ENCODE measurements around the gene PRKAR2A.
A peak's percentile ranks its signal among the peaks of the same experiment; 100 is the strongest.

The PRKAR2A gene

DNA sequence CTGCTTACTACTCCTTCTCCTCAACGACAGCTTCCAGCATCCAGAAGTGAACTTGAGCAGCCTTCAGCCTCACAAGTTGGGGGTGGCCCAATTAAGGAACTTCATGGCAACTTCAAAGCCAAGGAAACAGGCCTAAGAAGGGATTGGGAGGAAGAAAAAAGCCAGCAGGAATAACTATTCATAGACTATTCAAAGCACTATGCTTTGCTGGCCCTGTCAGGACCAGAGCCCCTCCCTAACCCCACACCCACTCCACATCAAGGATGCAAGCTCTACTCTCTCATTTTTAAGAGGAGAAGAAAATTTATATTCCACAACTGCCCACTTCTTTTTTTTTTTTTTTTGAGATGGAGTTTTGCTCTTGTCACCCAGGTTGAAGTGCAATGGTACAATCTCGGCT is 10.0 kb upstream of the PRKAR2A start:
- no peak for DNase-seq (ENCODE audit: low read depth in 1 of 2, low spot score in 1 of 2)
- Histone ChIP-seq H3K4me3 (replicated peaks; ENCODE audit: insufficient read depth, low read length) (no peak overlapping the region), H3K27ac (replicated peaks) (no peak overlapping the region), H3K27me3 (ENCODE audit: insufficient read depth, poor library complexity, severe bottlenecking) (no peaks in the 10 kb centered on the region)
- TF ChIP-seq SPI1 (IDR thresholded peaks at IDR 0.05; ENCODE audit: borderline replicate concordance, low read depth) (no peak), POLR2AphosphoS5 (IDR thresholded peaks at IDR 0.05; ENCODE audit: low read depth) (no peak), GABPA (IDR thresholded peaks at IDR 0.05; ENCODE audit: low read depth) (no peak)
- TF ChIP-seq, protein P1, sequence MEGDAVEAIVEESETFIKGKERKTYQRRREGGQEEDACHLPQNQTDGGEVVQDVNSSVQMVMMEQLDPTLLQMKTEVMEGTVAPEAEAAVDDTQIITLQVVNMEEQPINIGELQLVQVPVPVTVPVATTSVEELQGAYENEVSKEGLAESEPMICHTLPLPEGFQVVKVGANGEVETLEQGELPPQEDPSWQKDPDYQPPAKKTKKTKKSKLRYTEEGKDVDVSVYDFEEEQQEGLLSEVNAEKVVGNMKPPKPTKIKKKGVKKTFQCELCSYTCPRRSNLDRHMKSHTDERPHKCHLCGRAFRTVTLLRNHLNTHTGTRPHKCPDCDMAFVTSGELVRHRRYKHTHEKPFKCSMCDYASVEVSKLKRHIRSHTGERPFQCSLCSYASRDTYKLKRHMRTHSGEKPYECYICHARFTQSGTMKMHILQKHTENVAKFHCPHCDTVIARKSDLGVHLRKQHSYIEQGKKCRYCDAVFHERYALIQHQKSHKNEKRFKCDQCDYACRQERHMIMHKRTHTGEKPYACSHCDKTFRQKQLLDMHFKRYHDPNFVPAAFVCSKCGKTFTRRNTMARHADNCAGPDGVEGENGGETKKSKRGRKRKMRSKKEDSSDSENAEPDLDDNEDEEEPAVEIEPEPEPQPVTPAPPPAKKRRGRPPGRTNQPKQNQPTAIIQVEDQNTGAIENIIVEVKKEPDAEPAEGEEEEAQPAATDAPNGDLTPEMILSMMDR (IDR thresholded peaks at IDR 0.05; ENCODE audit: insufficient read depth, low read length): no peak
- TF ChIP-seq, protein P2, sequence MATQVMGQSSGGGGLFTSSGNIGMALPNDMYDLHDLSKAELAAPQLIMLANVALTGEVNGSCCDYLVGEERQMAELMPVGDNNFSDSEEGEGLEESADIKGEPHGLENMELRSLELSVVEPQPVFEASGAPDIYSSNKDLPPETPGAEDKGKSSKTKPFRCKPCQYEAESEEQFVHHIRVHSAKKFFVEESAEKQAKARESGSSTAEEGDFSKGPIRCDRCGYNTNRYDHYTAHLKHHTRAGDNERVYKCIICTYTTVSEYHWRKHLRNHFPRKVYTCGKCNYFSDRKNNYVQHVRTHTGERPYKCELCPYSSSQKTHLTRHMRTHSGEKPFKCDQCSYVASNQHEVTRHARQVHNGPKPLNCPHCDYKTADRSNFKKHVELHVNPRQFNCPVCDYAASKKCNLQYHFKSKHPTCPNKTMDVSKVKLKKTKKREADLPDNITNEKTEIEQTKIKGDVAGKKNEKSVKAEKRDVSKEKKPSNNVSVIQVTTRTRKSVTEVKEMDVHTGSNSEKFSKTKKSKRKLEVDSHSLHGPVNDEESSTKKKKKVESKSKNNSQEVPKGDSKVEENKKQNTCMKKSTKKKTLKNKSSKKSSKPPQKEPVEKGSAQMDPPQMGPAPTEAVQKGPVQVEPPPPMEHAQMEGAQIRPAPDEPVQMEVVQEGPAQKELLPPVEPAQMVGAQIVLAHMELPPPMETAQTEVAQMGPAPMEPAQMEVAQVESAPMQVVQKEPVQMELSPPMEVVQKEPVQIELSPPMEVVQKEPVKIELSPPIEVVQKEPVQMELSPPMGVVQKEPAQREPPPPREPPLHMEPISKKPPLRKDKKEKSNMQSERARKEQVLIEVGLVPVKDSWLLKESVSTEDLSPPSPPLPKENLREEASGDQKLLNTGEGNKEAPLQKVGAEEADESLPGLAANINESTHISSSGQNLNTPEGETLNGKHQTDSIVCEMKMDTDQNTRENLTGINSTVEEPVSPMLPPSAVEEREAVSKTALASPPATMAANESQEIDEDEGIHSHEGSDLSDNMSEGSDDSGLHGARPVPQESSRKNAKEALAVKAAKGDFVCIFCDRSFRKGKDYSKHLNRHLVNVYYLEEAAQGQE (IDR thresholded peaks at IDR 0.05; ENCODE audit: insufficient replicate concordance, low read depth): no peak

DNA sequence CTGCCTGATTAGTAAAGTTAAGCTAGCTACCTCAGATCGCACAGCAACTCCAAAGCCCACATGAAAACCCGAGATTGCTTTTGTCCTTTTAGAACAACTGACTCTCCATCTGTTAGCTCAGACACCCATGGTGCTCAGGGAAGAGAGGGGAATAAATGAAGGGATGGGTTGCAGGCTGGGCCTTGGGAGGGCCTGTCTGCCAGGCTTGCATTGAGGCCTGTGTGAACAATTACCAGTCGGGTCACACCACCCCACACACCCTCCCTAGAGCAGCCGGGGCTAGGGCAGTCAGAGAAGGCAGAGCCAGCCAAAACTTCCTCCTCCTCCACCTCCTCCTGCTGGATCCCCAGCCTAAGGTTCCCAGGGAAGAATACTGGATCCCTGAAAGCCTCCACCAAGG is 8.8 kb upstream of the PRKAR2A start:
- DNase-seq (ENCODE audit: low read depth in 1 of 2, low spot score in 1 of 2): no peak
- Histone ChIP-seq H3K27ac (replicated peaks) (0 out of 2 replicates have a peak overlapping the region, but pooled peaks have one; percentile 1), H3K4me3 (replicated peaks; ENCODE audit: insufficient read depth, low read length) (no peak overlapping the region), H3K27me3 (ENCODE audit: insufficient read depth, poor library complexity, severe bottlenecking) (no peaks in the 10 kb centered on the region)
- TF ChIP-seq GABPA (IDR thresholded peaks at IDR 0.05; ENCODE audit: low read depth): no peak
- TF ChIP-seq POLR2AphosphoS5 (IDR thresholded peaks at IDR 0.05; ENCODE audit: low read depth): no peak
- TF ChIP-seq SPI1 (IDR thresholded peaks at IDR 0.05; ENCODE audit: borderline replicate concordance, low read depth): no peak
- TF ChIP-seq, protein P1 (IDR thresholded peaks at IDR 0.05; ENCODE audit: insufficient read depth, low read length): no peak
- TF ChIP-seq, protein P2 (IDR thresholded peaks at IDR 0.05; ENCODE audit: insufficient replicate concordance, low read depth): no peak

DNA sequence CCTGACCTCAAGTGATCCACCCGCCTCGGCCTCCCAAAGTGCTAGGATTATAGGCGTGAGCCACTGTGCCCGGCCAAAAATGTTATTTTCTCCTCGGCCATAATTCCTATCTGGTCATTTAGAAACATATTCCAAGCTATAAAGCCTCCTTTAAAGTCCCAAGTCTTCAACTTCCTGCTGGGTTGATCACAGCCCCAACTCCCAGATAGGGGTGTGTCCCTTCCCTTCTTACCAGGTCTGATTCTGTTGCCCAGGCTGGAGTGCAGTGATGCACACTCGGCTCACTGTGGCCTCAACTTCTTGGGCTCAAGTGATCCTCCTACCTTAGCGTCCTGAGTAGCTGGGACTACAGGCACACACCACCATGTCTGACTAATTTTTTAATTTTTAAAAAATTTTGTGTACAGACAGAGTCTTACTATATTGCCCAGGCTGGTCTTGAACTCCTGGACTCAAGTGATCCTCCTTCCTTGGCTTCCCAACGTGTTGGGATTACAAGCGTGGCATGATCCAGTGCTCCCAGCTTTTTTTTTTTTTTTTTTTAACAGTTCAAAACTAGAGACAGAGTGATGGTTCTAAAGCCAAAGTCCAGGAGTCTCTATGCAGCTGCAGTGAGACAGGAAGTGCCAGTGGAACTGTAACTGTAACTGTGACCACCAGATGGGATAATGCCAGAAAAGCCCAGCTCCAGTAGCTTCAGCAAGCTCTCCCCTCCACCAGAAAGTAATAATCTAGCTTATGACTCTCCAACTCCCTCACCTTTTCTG is 8.2 kb upstream of the PRKAR2A start:
- no peak overlapping the region for H3K4me3 ChIP-seq (replicated peaks; ENCODE audit: insufficient read depth, low read length)
- TF ChIP-seq SPI1 (IDR thresholded peaks at IDR 0.05; ENCODE audit: borderline replicate concordance, low read depth) (peak; percentile 51; the same call in 1 of the 2 replicates), GABPA (IDR thresholded peaks at IDR 0.05; ENCODE audit: low read depth) (no peak)
- peak in 1 of 2 experiments; percentile 20 for DNase-seq (ENCODE audit: low read depth in 1 of 2, low spot score in 1 of 2)
- H3K27ac ChIP-seq (replicated peaks): no peak overlapping the region
- H3K27me3 ChIP-seq (ENCODE audit: insufficient read depth, poor library complexity, severe bottlenecking): no peaks in the 10 kb centered on the region

DNA sequence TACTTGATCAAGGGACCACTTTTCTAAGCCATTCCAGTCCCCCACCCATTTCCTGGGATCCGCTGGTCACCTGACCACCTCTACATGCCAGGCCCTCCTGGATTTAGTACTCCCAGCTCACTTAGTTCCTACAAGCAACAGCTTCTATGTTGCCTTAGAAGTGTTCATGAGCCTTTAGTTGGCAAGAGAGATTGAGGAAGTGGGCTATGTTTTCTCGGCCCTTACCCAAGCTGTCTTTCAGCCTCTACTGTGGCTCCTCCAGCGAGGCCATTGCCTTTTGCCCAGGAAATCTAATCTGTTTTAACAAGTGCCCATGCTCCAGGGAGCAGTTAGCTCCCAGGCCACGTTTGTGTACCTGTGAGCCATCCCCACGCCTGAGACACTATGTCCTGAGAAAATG is 4.5 kb upstream of the PRKAR2A start:
- no peak overlapping the region for H3K4me3 ChIP-seq (replicated peaks; ENCODE audit: insufficient read depth, low read length)
- DNase-seq (ENCODE audit: low read depth in 1 of 2, low spot score in 1 of 2): peak in 1 of 2 experiments; percentile 51
- no peaks in the 10 kb centered on the region for H3K27me3 ChIP-seq (ENCODE audit: insufficient read depth, poor library complexity, severe bottlenecking)
- no peak overlapping the region for H3K27ac ChIP-seq (replicated peaks)
- TF ChIP-seq, protein P1 (IDR thresholded peaks at IDR 0.05; ENCODE audit: insufficient read depth, low read length): no peak
- peak; percentile 94 for TF ChIP-seq SPI1 (IDR thresholded peaks at IDR 0.05; ENCODE audit: borderline replicate concordance, low read depth)
